ENCODE results near the gene CCDC18.

The CCDC18 gene

GRCh38 chr1:93179886-93180722 is 420 bp upstream of the CCDC18 start, which contains the start of gene TMED5:
Gene TMED5, minus strand, starts transcription at chr1:93180413. Its CDS starts 171 bp downstream, at chr1:93180242.
- no peak for TF ChIP-seq CTCF (IDR thresholded peaks at IDR 0.05; ENCODE audit: insufficient read depth, low read length, poor library complexity, severe bottlenecking)

GRCh38 chr1:93186667-93187066 is 6.1 kb downstream of the CCDC18 start:
- H3K36me3 ChIP-seq (ENCODE audit: control insufficient read depth, insufficient read depth, low read length), result no peaks in the 10 kb centered on the region
- no peaks in the 10 kb centered on the region for H3K27me3 ChIP-seq (replicated peaks; ENCODE audit: control insufficient read depth, insufficient read depth, low read length)
- no peak for DNase-seq (ENCODE audit: extremely low read depth, insufficient read length)
- TF ChIP-seq CTCF (IDR thresholded peaks at IDR 0.05; ENCODE audit: insufficient read depth, low read length, poor library complexity, severe bottlenecking), result no peak
- H3K4me3 ChIP-seq (replicated peaks; ENCODE audit: low read depth, low read length), result no peak overlapping the region

More at GRCh38 chr1:93179886-93180722, 420 bp upstream of the CCDC18 start, which contains the start of gene TMED5:
- H3K4me3 ChIP-seq (replicated peaks; ENCODE audit: low read depth, low read length), result peak within 1 kb of the TSS; percentile 100
- no peaks in the 10 kb centered on the region for H3K27me3 ChIP-seq (replicated peaks; ENCODE audit: control insufficient read depth, insufficient read depth, low read length)
- peaks cover 2% of the 10 kb centered on the region for H3K36me3 ChIP-seq (ENCODE audit: control insufficient read depth, insufficient read depth, low read length)
- DNase-seq (ENCODE audit: extremely low read depth, insufficient read length), result peak; percentile 99

- Histone ChIP-seq H3K4me3 (replicated peaks; ENCODE audit: low read depth, low read length) (no peak overlapping the region), H3K27me3 (replicated peaks; ENCODE audit: control insufficient read depth, insufficient read depth, low read length) (no peaks in the 10 kb centered on the region), H3K36me3 (ENCODE audit: control insufficient read depth, insufficient read depth, low read length) (peaks cover 3% of the 10 kb centered on the region; the same call in 1 of the 2 replicates)
- no peak for TF ChIP-seq CTCF (IDR thresholded peaks at IDR 0.05; ENCODE audit: insufficient read depth, low read length, poor library complexity, severe bottlenecking)
- no peak for DNase-seq (ENCODE audit: extremely low read depth, insufficient read length)
These were observed 9.9 kb downstream of the CCDC18 start for GRCh38 chr1:93190432-93190831.

- H3K27me3 ChIP-seq (replicated peaks; ENCODE audit: control insufficient read depth, insufficient read depth, low read length), result no peaks in the 10 kb centered on the region
- H3K36me3 ChIP-seq (ENCODE audit: control insufficient read depth, insufficient read depth, low read length), result peaks cover 5% of the 10 kb centered on the region
- no peak for DNase-seq (ENCODE audit: extremely low read depth, insufficient read length)
- H3K4me3 ChIP-seq (replicated peaks; ENCODE audit: low read depth, low read length), result no peak overlapping the region
- no peak for TF ChIP-seq CTCF (IDR thresholded peaks at IDR 0.05; ENCODE audit: insufficient read depth, low read length, poor library complexity, severe bottlenecking)
These were observed 13.9 kb downstream of the CCDC18 start for GRCh38 chr1:93194231-93194990.

- peaks cover 5% of the 10 kb centered on the region for H3K36me3 ChIP-seq (ENCODE audit: control insufficient read depth, insufficient read depth, low read length)
- no peak for TF ChIP-seq CTCF (IDR thresholded peaks at IDR 0.05; ENCODE audit: insufficient read depth, low read length, poor library complexity, severe bottlenecking)
- DNase-seq (ENCODE audit: extremely low read depth, insufficient read length), result no peak
- no peak overlapping the region for H3K4me3 ChIP-seq (replicated peaks; ENCODE audit: low read depth, low read length)
- H3K27me3 ChIP-seq (replicated peaks; ENCODE audit: control insufficient read depth, insufficient read depth, low read length), result no peaks in the 10 kb centered on the region
These were observed 16.1 kb downstream of the CCDC18 start for GRCh38 chr1:93196591-93196990.

Data from GM06990 (cell line).